K562 (cell line): ENCODE results near the gene HNF1B. TPM values are rescaled to one million over a fixed set of nuclear protein-coding genes. Genes with fewer than 3 reads are reported as not detected.

ENCODE experiments used
- CBFA2T2 ChIP-seq: fragments of 450-650 bp; conservative IDR thresholded peaks from 2 replicates; pipeline ENCODE4 v1.6.1; 2017; ENCODE audit warnings: mild to moderate bottlenecking
- GMEB1 ChIP-seq: fragments of 250-450 bp; sonication (Bioruptor Pico); IDR thresholded peaks from 2 replicates; pipeline ENCODE4 v1.4.0; 2020; ENCODE audit warnings: mild to moderate bottlenecking
- ZNF121 ChIP-seq: sonication (generic); formaldehyde crosslinking; conservative IDR thresholded peaks from 2 replicates; pipeline ENCODE4 v1.8.0; 2022; ENCODE audit warnings: missing genetic modification reagents
- ZNF184 ChIP-seq: sonication (generic); formaldehyde crosslinking; IDR thresholded peaks from 2 replicates; pipeline ENCODE4 v1.5.0; 2020; ENCODE audit warnings: missing genetic modification reagents
- ZNF282 ChIP-seq: sonication (generic); formaldehyde crosslinking; IDR thresholded peaks from 2 replicates; pipeline ENCODE4 v1.8.1; 2023; ENCODE audit warnings: missing genetic modification reagents
- ZNF589 ChIP-seq: fragments of 200-800 bp; sonication (Bioruptor generic); IDR thresholded peaks from 2 replicates; pipeline ENCODE4 v1.6.1; 2016; ENCODE audit warnings: low read depth, missing genetic modification characterization, missing compliant biosample characterization
- ZNF75A ChIP-seq: fragments of 450-650 bp; formaldehyde crosslinking; IDR thresholded peaks from 2 replicates; pipeline ENCODE4 v1.4.0; 2020; ENCODE audit warnings: mild to moderate bottlenecking
- polyA plus RNA-seq, 8 experiments: library from polyadenylated mRNA; depleted of rRNA in 4 of 8; stranded (reverse) in 5 of 8; unstranded in 3 of 8; fragments of >200 nt; fragmentation: Nextera tagmentation in 2 of 8; fragmentation: Illumina TruSeq in 1 of 8; extraction: Ambion mirVana in 2 of 8; extraction: Trizol in 1 of 8; gene quantifications; 2 replicates each; pipeline versions ENCODE4 v1.2.1 to v1.2.3, GENCODE V29; 2011 to 2014; ENCODE audit warnings: inconsistent platforms in 1 of 8, missing spikeins in 1 of 8
- total RNA-seq, 7 experiments: library from RNA; depleted of rRNA in 6 of 7; stranded (reverse); fragments of >200 nt in 6 of 7; fragmentation: Illumina TruSeq in 2 of 7; extraction: Trizol in 2 of 7; gene quantifications; 2 replicates each; pipeline versions ENCODE4 v1.2.1 to v1.2.3, GENCODE V29; 2011 to 2021; ENCODE audit warnings: low replicate concordance in 1 of 7
- TF ChIP-seq, protein P1 (sequence below): fragments of 450-650 bp; IDR thresholded peaks from 2 replicates; pipeline ENCODE4 v1.6.1; 2016; ENCODE audit warnings: low read depth
- TF ChIP-seq, protein P2 (sequence below), 2 experiments: fragments of 450-650 bp in 1 of 2; IDR thresholded peaks; 2 replicates each; pipeline ENCODE4 v1.6.1; 2011 to 2017; ENCODE audit warnings: low read depth in 2 of 2, antibody characterized with exemption in 1 of 2, borderline replicate concordance in 1 of 2, low read length in 1 of 2, mild to moderate bottlenecking in 1 of 2, mixed read lengths in 1 of 2; ENCODE audit not compliant: control insufficient read depth in 1 of 2
- TF ChIP-seq, protein P3 (sequence below): fragments of 450-650 bp; IDR thresholded peaks from 2 replicates; pipeline ENCODE4 v1.6.1; 2014; ENCODE audit warnings: low read depth, mild to moderate bottlenecking, moderate library complexity, borderline replicate concordance

Gene HNF1B
- total and polyA plus RNA-seq, 9 of the 15 experiments (the other 6 are each of a cell fraction or from before 2014, with no cell fraction given): not detected

DNA sequence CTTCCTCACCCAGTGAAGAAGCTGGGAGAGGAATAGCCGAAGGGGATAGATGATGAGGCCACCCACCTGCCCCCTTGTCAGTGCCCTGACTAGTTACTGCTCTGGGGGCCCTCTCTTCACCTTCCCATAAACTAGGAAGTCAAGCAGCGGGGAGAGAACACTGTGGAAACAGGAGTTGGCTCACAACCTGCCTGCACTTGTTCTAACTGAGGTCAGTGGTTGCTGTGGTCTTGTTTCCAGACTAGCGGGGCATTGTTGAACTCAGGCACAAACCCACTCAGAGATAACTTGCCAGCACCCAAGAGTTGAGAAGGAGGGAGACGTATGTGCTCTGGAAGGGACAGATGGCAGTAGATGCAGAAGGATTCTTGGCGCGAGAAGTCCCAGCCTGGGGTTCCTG, 53.1 kb downstream of the HNF1B start (continued):
- TF ChIP-seq, protein P1, sequence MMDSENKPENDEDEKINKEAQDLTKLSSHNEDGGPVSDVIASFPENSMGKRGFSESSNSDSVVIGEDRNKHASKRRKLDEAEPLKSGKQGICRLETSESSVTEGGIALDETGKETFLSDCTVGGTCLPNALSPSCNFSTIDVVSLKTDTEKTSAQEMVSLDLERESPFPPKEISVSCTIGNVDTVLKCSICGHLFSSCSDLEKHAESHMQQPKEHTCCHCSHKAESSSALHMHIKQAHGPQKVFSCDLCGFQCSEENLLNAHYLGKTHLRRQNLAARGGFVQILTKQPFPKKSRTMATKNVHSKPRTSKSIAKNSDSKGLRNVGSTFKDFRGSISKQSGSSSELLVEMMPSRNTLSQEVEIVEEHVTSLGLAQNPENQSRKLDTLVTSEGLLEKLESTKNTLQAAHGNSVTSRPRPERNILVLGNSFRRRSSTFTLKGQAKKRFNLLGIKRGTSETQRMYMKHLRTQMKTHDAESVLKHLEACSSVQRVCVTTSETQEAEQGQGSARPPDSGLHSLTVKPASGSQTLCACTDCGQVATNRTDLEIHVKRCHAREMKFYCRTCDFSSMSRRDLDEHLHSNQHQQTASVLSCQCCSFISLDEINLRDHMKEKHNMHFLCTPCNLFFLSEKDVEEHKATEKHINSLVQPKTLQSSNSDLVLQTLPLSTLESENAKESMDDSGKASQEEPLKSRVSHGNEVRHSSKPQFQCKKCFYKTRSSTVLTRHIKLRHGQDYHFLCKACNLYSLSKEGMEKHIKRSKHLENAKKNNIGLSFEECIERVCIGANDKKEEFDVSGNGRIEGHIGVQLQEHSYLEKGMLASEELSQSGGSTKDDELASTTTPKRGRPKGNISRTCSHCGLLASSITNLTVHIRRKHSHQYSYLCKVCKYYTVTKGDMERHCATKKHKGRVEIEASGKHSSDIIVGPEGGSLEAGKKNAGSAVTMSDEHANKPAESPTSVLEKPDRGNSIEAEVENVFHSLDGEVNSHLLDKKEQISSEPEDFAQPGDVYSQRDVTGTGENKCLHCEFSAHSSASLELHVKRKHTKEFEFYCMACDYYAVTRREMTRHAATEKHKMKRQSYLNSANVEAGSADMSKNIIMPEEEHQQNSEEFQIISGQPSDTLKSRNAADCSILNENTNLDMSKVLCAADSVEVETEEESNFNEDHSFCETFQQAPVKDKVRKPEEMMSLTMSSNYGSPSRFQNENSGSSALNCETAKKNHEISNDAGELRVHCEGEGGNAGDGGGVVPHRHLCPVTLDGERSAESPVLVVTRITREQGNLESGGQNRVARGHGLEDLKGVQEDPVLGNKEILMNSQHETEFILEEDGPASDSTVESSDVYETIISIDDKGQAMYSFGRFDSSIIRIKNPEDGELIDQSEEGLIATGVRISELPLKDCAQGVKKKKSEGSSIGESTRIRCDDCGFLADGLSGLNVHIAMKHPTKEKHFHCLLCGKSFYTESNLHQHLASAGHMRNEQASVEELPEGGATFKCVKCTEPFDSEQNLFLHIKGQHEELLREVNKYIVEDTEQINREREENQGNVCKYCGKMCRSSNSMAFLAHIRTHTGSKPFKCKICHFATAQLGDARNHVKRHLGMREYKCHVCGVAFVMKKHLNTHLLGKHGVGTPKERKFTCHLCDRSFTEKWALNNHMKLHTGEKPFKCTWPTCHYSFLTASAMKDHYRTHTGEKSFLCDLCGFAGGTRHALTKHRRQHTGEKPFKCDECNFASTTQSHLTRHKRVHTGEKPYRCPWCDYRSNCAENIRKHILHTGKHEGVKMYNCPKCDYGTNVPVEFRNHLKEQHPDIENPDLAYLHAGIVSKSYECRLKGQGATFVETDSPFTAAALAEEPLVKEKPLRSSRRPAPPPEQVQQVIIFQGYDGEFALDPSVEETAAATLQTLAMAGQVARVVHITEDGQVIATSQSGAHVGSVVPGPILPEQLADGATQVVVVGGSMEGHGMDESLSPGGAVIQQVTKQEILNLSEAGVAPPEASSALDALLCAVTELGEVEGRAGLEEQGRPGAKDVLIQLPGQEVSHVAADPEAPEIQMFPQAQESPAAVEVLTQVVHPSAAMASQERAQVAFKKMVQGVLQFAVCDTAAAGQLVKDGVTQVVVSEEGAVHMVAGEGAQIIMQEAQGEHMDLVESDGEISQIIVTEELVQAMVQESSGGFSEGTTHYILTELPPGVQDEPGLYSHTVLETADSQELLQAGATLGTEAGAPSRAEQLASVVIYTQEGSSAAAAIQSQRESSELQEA: no peak
- TF ChIP-seq GMEB1 (CRISPR knock-in tag) (no peak), CBFA2T2 (no peak), ZNF75A (CRISPR knock-in tag) (no peak), ZNF121 (CRISPR knock-in tag) (no peak), ZNF589 (CRISPR knock-in tag) (no peak), ZNF184 (CRISPR knock-in tag) (no peak), ZNF282 (no peak)
- TF ChIP-seq, protein P2, sequence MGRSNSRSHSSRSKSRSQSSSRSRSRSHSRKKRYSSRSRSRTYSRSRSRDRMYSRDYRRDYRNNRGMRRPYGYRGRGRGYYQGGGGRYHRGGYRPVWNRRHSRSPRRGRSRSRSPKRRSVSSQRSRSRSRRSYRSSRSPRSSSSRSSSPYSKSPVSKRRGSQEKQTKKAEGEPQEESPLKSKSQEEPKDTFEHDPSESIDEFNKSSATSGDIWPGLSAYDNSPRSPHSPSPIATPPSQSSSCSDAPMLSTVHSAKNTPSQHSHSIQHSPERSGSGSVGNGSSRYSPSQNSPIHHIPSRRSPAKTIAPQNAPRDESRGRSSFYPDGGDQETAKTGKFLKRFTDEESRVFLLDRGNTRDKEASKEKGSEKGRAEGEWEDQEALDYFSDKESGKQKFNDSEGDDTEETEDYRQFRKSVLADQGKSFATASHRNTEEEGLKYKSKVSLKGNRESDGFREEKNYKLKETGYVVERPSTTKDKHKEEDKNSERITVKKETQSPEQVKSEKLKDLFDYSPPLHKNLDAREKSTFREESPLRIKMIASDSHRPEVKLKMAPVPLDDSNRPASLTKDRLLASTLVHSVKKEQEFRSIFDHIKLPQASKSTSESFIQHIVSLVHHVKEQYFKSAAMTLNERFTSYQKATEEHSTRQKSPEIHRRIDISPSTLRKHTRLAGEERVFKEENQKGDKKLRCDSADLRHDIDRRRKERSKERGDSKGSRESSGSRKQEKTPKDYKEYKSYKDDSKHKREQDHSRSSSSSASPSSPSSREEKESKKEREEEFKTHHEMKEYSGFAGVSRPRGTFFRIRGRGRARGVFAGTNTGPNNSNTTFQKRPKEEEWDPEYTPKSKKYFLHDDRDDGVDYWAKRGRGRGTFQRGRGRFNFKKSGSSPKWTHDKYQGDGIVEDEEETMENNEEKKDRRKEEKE (IDR thresholded peaks at IDR 0.05; ENCODE audit: borderline replicate concordance in 1 of 2, control insufficient read depth in 1 of 2, low read depth in 2 of 2, low read length in 1 of 2): no peak
- TF ChIP-seq, protein P3, sequence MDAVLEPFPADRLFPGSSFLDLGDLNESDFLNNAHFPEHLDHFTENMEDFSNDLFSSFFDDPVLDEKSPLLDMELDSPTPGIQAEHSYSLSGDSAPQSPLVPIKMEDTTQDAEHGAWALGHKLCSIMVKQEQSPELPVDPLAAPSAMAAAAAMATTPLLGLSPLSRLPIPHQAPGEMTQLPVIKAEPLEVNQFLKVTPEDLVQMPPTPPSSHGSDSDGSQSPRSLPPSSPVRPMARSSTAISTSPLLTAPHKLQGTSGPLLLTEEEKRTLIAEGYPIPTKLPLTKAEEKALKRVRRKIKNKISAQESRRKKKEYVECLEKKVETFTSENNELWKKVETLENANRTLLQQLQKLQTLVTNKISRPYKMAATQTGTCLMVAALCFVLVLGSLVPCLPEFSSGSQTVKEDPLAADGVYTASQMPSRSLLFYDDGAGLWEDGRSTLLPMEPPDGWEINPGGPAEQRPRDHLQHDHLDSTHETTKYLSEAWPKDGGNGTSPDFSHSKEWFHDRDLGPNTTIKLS: no peak
